Measurements from ENCODE around the gene PNRC1. TPM values are rescaled to one million over a fixed set of nuclear protein-coding genes. Genes with fewer than 3 reads are reported as not detected.

Gene PNRC1
- total RNA-seq, 1 donor from 2014 or later, result 59.8 TPM

- Histone ChIP-seq H3K36me3 (ENCODE audit: control insufficient read depth, insufficient read depth, low read length) (no peaks in the 10 kb centered on the region), H3K27me3 (ENCODE audit: control insufficient read depth, insufficient read depth, low read length) (no peaks in the 10 kb centered on the region), H3K4me3 (ENCODE audit: low read depth, low read length) (no peak overlapping the region)
- no peak for TF ChIP-seq CTCF (IDR thresholded peaks at IDR 0.05; ENCODE audit: insufficient read depth, low read length, poor library complexity, severe bottlenecking)
- DNase-seq (ENCODE audit: low read depth), result no peak
These were observed 13.5 kb upstream of the PNRC1 start for GRCh38 chr6:89066940-89067646.

GRCh38 chr6:89067796-89068195 lies 12.8 kb upstream of the PNRC1 start:
- Histone ChIP-seq H3K4me3 (ENCODE audit: low read depth, low read length) (no peak overlapping the region), H3K36me3 (ENCODE audit: control insufficient read depth, insufficient read depth, low read length) (no peaks in the 10 kb centered on the region), H3K27me3 (ENCODE audit: control insufficient read depth, insufficient read depth, low read length) (no peaks in the 10 kb centered on the region)
- DNase-seq (ENCODE audit: low read depth), result no peak
- no peak for TF ChIP-seq CTCF (IDR thresholded peaks at IDR 0.05; ENCODE audit: insufficient read depth, low read length, poor library complexity, severe bottlenecking)

GRCh38 chr6:89068695-89069094 lies 11.9 kb upstream of the PNRC1 start:
- no peak for DNase-seq (ENCODE audit: low read depth)
- Histone ChIP-seq H3K36me3 (ENCODE audit: control insufficient read depth, insufficient read depth, low read length) (no peaks in the 10 kb centered on the region), H3K27me3 (ENCODE audit: control insufficient read depth, insufficient read depth, low read length) (no peaks in the 10 kb centered on the region), H3K4me3 (ENCODE audit: low read depth, low read length) (no peak overlapping the region)
- no peak for TF ChIP-seq CTCF (IDR thresholded peaks at IDR 0.05; ENCODE audit: insufficient read depth, low read length, poor library complexity, severe bottlenecking)

- H3K27me3 ChIP-seq (ENCODE audit: control insufficient read depth, insufficient read depth, low read length), result no peaks in the 10 kb centered on the region
- DNase-seq (ENCODE audit: low read depth), result no peak
- H3K4me3 ChIP-seq (ENCODE audit: low read depth, low read length), result no peak overlapping the region
- no peaks in the 10 kb centered on the region for H3K36me3 ChIP-seq (ENCODE audit: control insufficient read depth, insufficient read depth, low read length)
- no peak for TF ChIP-seq CTCF (IDR thresholded peaks at IDR 0.05; ENCODE audit: insufficient read depth, low read length, poor library complexity, severe bottlenecking)
These were observed 10.9 kb upstream of the PNRC1 start for GRCh38 chr6:89069536-89070163.

GRCh38 chr6:89071036-89071435 lies 9.5 kb upstream of the PNRC1 start:
- no peak for DNase-seq (ENCODE audit: low read depth)
- no peaks in the 10 kb centered on the region for H3K36me3 ChIP-seq (ENCODE audit: control insufficient read depth, insufficient read depth, low read length)
- TF ChIP-seq CTCF (IDR thresholded peaks at IDR 0.05; ENCODE audit: insufficient read depth, low read length, poor library complexity, severe bottlenecking), result no peak
- H3K4me3 ChIP-seq (ENCODE audit: low read depth, low read length), result no peak overlapping the region
- H3K27me3 ChIP-seq (ENCODE audit: control insufficient read depth, insufficient read depth, low read length), result no peaks in the 10 kb centered on the region
